PFSK-1 (cell line): ENCODE results near the gene CSTF1.

Experiments
- POLR2AphosphoS5 ChIP-seq: IDR thresholded peaks from 2 replicates; pipeline ENCODE4 v1.6.1; 2012; ENCODE audit warnings: low read depth, mild to moderate bottlenecking, control low read depth, low read length, moderate library complexity
- SIN3A ChIP-seq: IDR thresholded peaks from 2 replicates; pipeline ENCODE4 v1.6.1; 2012; ENCODE audit warnings: mild to moderate bottlenecking, low read length, moderate library complexity, borderline replicate concordance; ENCODE audit not compliant: insufficient read depth
- TF ChIP-seq, protein P1 (sequence below), 2 experiments: IDR thresholded peaks; 2 replicates each; pipeline versions ENCODE4 v1.6.1 to v1.8.0; 2011 to 2012; ENCODE audit warnings: low read depth in 2 of 2, low read length in 2 of 2, control low read depth in 1 of 2, inconsistent platforms in 1 of 2, mild to moderate bottlenecking in 1 of 2, moderate library complexity in 1 of 2; ENCODE audit not compliant: insufficient read depth in 1 of 2

DNA sequence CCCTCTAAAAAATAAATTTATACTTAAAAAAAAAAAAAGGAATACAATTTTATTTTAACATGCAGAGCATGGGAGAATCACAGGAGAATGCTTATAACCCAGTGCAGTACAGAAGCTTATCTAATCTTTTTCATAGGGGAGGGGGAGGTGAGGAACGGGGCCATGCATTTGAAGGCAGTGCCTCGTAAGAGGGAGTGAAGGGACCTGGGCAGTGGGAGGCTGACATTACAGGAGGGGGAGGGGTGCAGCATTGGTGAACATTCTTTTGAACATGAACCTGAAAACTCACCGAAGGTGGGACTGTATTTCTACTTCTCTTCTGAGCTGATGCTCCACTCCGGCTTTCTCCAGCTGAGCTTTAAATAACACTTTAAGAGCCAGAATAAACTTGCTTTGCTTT lies 9.7 kb upstream of the CSTF1 start:
- TF ChIP-seq POLR2AphosphoS5 (no peak), SIN3A (no peak)
- TF ChIP-seq, protein P1, sequence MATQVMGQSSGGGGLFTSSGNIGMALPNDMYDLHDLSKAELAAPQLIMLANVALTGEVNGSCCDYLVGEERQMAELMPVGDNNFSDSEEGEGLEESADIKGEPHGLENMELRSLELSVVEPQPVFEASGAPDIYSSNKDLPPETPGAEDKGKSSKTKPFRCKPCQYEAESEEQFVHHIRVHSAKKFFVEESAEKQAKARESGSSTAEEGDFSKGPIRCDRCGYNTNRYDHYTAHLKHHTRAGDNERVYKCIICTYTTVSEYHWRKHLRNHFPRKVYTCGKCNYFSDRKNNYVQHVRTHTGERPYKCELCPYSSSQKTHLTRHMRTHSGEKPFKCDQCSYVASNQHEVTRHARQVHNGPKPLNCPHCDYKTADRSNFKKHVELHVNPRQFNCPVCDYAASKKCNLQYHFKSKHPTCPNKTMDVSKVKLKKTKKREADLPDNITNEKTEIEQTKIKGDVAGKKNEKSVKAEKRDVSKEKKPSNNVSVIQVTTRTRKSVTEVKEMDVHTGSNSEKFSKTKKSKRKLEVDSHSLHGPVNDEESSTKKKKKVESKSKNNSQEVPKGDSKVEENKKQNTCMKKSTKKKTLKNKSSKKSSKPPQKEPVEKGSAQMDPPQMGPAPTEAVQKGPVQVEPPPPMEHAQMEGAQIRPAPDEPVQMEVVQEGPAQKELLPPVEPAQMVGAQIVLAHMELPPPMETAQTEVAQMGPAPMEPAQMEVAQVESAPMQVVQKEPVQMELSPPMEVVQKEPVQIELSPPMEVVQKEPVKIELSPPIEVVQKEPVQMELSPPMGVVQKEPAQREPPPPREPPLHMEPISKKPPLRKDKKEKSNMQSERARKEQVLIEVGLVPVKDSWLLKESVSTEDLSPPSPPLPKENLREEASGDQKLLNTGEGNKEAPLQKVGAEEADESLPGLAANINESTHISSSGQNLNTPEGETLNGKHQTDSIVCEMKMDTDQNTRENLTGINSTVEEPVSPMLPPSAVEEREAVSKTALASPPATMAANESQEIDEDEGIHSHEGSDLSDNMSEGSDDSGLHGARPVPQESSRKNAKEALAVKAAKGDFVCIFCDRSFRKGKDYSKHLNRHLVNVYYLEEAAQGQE (IDR thresholded peaks at IDR 0.05; ENCODE audit: insufficient read depth in 1 of 2, low read depth in 2 of 2, low read length in 2 of 2) = no peak
